Activated T-cell treated with anti-CD3 and anti-CD28 coated beads, Interleukin-2, amount 50 U/mL, for 24 hours (primary cell): ENCODE results near the gene OGDH.
"Not testable (repeated sequence)": the region's sequence is repeated elsewhere in the genome, so short reads cannot be mapped to it uniquely, and the experiment has no call there.

Experiments
- DNase-seq: peaks from one replicate; pipeline ENCODE4 v3.0.0-alpha.2; 2020
- H3K27ac Mint-ChIP-seq: 2 replicates; pipeline ENCODE4 v1.8.0; 2020; ENCODE audit warnings: mild to moderate bottlenecking, mixed read lengths
- H3K27me3 Mint-ChIP-seq: 2 replicates; pipeline ENCODE4 v1.8.0; 2020; ENCODE audit warnings: mixed read lengths
- H3K36me3 Mint-ChIP-seq: 2 replicates; pipeline ENCODE4 v1.8.0; 2020; ENCODE audit warnings: low read depth, mixed read lengths
- H3K4me1 Mint-ChIP-seq: 2 replicates; pipeline ENCODE4 v1.8.0; 2020; ENCODE audit warnings: low read depth, mixed read lengths
- H3K4me3 Mint-ChIP-seq: 2 replicates; pipeline ENCODE4 v1.8.0; 2020; ENCODE audit warnings: mild to moderate bottlenecking, moderate library complexity, mixed read lengths
- H3K9me3 Mint-ChIP-seq: 2 replicates; pipeline ENCODE4 v1.8.0; 2020; ENCODE audit warnings: mixed read lengths

OGDH gene

GRCh38 chr7:44606341-44607140, at the start of gene OGDH:
OGDH (plus strand) TSS chr7:44606627; CDS start chr7:44624344, 17,717 bp downstream.
- Mint-ChIP-seq H3K4me1 (peaks cover 42% of the 10 kb centered on the region), H3K27me3 (no peaks in the 10 kb centered on the region), H3K27ac (peak within 1 kb of the TSS; percentile 100), H3K9me3 (no peaks in the 10 kb centered on the region), H3K36me3 (peaks cover 30% of the 10 kb centered on the region), H3K4me3 (peak within 1 kb of the TSS; percentile 98)
- DNase-seq, result peak; percentile 100

DNA sequence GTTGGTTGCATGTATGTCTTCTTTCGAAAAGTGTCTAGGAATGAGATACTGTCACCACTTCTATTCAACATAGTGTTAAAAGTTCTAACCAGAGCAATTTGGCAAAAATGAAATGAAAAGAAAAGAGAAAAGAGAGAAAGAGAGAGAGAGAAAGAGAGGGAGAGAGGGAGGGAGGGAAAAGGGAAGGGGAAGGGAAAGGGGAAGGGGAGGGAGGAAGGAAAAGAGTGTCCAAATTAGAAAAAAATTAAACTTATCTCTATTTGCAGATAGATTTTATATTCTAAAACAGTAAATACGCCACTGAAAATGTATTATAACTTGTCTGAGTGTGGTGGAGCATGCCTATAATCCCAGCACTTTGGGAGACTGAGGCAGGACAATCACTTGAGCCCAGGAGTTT, 48.9 kb upstream of the OGDH start:
- no peak overlapping the region for H3K27ac Mint-ChIP-seq

GRCh38 chr7:44559485-44559884, 46.9 kb upstream of the OGDH start:
- no peaks in the 10 kb centered on the region for H3K4me1 Mint-ChIP-seq
- H3K9me3 Mint-ChIP-seq, result no peaks in the 10 kb centered on the region
- no peak for DNase-seq
- H3K27me3 Mint-ChIP-seq, result no peaks in the 10 kb centered on the region
- peak overlapping the region; percentile 33 for H3K27ac Mint-ChIP-seq
- peaks cover 15% of the 10 kb centered on the region for H3K36me3 Mint-ChIP-seq
- no peak overlapping the region for H3K4me3 Mint-ChIP-seq

More for the DNA sequence above, 48.9 kb upstream of the OGDH start:
- Mint-ChIP-seq H3K4me3 (no peak overlapping the region), H3K9me3 (no peaks in the 10 kb centered on the region), H3K27me3 (no peaks in the 10 kb centered on the region), H3K4me1 (no peaks in the 10 kb centered on the region), H3K36me3 (no peaks in the 10 kb centered on the region)
- no peak for DNase-seq

DNA sequence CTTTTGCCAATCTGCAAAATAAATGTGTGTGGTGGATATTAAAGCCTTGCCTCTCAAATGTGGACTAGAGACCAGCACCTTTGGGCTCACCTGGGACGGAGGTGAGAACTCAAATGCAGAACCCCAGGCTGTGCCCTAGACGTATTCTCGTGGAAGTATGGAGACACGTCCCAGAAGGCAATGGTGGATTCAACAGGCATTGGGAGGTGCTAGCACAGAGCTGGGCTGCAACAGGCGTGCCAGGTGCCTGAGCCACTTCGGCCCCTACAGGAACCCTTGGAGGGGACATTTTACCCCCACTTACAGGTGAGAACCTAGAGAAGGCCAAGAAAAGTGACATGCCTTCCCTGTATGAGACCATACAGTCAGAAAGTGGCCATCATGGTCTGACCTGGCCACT, 44.9 kb upstream of the OGDH start:
- Mint-ChIP-seq H3K9me3 (no peaks in the 10 kb centered on the region), H3K36me3 (peaks cover 33% of the 10 kb centered on the region), H3K4me3 (no peak overlapping the region), H3K27me3 (no peaks in the 10 kb centered on the region), H3K4me1 (peaks cover 6% of the 10 kb centered on the region), H3K27ac (no peak overlapping the region)
- no peak for DNase-seq

DNA sequence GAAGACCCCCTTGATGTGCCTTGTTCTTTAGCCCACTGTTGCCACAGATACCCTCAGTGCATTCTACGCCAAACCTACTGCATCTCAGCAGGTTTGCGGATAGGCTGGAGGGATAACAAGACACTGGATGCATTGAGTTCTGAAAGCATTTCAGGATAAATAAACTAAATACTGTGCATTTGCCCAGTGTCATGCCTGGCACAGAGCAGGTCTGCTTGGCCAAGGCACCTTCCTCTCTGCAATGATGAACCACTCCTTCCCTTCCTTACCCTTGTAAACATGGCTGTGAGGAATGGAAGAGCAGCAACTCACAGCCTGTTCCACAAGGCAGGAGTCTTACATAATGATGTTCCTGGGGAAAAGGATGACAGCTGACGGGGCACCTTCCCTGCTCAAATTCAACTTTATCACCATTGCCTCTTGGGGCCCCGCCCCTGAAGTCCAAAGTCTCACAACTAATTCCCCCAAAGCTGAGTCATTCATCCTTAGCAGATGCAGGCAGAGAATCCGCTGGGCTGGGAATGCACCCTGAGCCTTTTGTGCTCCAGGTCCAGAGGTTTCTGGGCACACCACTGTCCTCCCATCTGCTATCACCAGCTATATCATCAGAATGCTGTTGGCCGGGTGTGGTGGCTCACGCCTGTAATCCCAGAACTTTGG, 44.3 kb upstream of the OGDH start:
- DNase-seq, result no peak
- H3K27me3 Mint-ChIP-seq, result no peaks in the 10 kb centered on the region
- no peaks in the 10 kb centered on the region for H3K9me3 Mint-ChIP-seq
- peaks cover 6% of the 10 kb centered on the region for H3K4me1 Mint-ChIP-seq
- no peak overlapping the region for H3K4me3 Mint-ChIP-seq
- no peak overlapping the region for H3K27ac Mint-ChIP-seq
- H3K36me3 Mint-ChIP-seq, result peaks cover 38% of the 10 kb centered on the region

DNA sequence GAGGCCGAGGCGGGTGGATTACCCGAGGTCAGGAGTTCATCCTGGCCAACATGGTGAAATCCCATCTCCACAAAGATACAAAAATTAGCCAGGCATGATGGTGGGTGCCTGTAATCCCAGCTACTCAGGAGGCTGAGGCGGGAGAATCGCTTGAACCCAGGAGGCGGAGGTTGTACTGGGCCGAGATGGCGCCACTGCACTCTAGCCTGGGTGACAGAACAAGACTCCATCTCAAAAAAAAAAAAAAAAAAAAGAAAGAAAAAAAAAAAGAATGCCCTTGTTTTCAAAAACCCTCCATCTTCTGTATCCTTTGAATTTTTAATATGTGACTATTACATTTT, 43.8 kb upstream of the OGDH start:
- H3K4me3 Mint-ChIP-seq, H3K4me1 Mint-ChIP-seq, H3K27ac Mint-ChIP-seq, H3K9me3 Mint-ChIP-seq, H3K27me3 Mint-ChIP-seq, DNase-seq: not testable (repeated sequence)
- H3K36me3 Mint-ChIP-seq, result peaks cover 43% of the 10 kb centered on the region

- H3K36me3 Mint-ChIP-seq, result peaks cover 50% of the 10 kb centered on the region
- H3K9me3 Mint-ChIP-seq, result no peaks in the 10 kb centered on the region
- H3K4me1 Mint-ChIP-seq, result peaks cover 12% of the 10 kb centered on the region
- no peak for DNase-seq
- peak overlapping the region; percentile 41 for H3K27ac Mint-ChIP-seq
- no peak overlapping the region for H3K4me3 Mint-ChIP-seq
- no peaks in the 10 kb centered on the region for H3K27me3 Mint-ChIP-seq
These were observed 43.2 kb upstream of the OGDH start for GRCh38 chr7:44563171-44563679.

DNA sequence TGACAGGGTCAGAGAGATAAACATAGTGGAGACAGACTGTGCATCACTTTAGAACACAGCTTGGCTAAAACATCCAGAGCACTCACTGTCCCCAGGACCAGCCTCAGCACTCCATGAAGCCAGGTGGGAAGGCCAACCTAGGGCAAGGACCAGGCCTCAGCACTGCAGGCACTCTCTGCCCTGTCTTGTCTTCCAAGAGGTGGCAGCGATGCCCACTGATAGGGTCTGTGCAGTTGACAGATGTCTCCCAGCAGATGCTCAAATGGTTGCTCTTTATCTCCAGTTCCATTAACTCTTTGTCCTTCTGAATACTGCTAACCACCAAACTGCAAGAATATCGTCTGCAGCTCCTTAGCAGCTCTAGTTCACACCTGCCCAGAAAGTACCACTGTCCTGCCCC, 41.8 kb upstream of the OGDH start:
- H3K4me3 Mint-ChIP-seq, result no peak overlapping the region

GRCh38 chr7:44565097-44565794, 41.2 kb upstream of the OGDH start:
- peaks cover 70% of the 10 kb centered on the region for H3K36me3 Mint-ChIP-seq
- peak; percentile 81 for DNase-seq
- H3K9me3 Mint-ChIP-seq, result no peaks in the 10 kb centered on the region
- H3K27me3 Mint-ChIP-seq, result no peaks in the 10 kb centered on the region
- peak overlapping the region; percentile 70 for H3K27ac Mint-ChIP-seq
- peaks cover 26% of the 10 kb centered on the region for H3K4me1 Mint-ChIP-seq
- H3K4me3 Mint-ChIP-seq, result no peak overlapping the region

More for the DNA sequence above, 41.8 kb upstream of the OGDH start:
- Mint-ChIP-seq H3K27ac (peak overlapping the region; percentile 70), H3K36me3 (peaks cover 63% of the 10 kb centered on the region), H3K27me3 (no peaks in the 10 kb centered on the region), H3K9me3 (no peaks in the 10 kb centered on the region), H3K4me1 (peaks cover 21% of the 10 kb centered on the region)
- no peak for DNase-seq

- no peaks in the 10 kb centered on the region for H3K27me3 Mint-ChIP-seq
- no peak overlapping the region for H3K4me3 Mint-ChIP-seq
- H3K27ac Mint-ChIP-seq, result peak overlapping the region; percentile 70
- no peak for DNase-seq
- H3K36me3 Mint-ChIP-seq, result peaks cover 77% of the 10 kb centered on the region
- no peaks in the 10 kb centered on the region for H3K9me3 Mint-ChIP-seq
- peaks cover 26% of the 10 kb centered on the region for H3K4me1 Mint-ChIP-seq
These were observed 40.5 kb upstream of the OGDH start for GRCh38 chr7:44565795-44566559.

DNA sequence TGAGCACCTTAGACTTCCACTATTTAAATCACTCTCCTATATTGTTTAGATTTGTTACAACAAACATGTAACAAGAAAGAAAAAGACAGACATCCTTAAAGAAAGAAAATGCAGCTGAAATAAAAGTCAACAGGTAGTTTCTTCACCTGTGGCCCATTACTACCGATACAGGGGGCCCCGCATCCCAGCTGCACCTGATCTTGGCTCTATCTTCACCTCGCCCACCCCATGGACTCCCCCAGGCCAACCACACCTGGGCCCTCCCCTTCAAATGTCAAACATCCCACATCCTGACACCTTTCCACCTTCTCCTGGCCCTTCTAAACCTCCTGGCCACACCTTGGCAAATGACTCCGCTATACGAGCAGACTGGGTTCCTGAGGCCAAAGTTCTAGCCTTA, 39.7 kb upstream of the OGDH start:
- Mint-ChIP-seq H3K4me1 (peaks cover 31% of the 10 kb centered on the region), H3K9me3 (no peaks in the 10 kb centered on the region), H3K27ac (peak overlapping the region; percentile 8), H3K36me3 (peaks cover 84% of the 10 kb centered on the region), H3K27me3 (no peaks in the 10 kb centered on the region), H3K4me3 (no peak overlapping the region)
- DNase-seq, result no peak

DNA sequence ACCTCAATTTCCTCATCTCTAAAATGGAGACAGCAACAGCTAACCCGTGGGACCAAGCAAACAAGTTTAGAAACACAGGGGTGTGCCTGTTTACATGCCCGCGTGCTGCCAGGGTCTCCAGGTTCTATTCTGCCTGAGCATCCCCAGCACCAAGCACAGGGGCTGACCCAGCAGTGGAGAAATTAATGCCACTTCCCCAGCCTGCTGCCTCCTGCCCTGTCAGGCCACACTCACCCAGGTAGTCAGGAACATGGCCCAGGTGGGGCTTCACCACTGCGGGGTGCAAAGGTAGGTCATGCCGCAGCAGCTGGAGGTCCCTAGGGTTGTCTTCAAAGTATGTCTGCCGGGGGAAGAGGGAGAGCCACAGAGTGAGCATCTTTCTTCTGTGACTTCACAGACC, 38.5 kb upstream of the OGDH start:
- no peak for DNase-seq
- H3K27me3 Mint-ChIP-seq, result no peaks in the 10 kb centered on the region
- H3K9me3 Mint-ChIP-seq, result no peaks in the 10 kb centered on the region
- H3K4me1 Mint-ChIP-seq, result peaks cover 42% of the 10 kb centered on the region
- H3K27ac Mint-ChIP-seq, result peak overlapping the region; percentile 64
- H3K36me3 Mint-ChIP-seq, result peaks cover 96% of the 10 kb centered on the region
- no peak overlapping the region for H3K4me3 Mint-ChIP-seq

DNA sequence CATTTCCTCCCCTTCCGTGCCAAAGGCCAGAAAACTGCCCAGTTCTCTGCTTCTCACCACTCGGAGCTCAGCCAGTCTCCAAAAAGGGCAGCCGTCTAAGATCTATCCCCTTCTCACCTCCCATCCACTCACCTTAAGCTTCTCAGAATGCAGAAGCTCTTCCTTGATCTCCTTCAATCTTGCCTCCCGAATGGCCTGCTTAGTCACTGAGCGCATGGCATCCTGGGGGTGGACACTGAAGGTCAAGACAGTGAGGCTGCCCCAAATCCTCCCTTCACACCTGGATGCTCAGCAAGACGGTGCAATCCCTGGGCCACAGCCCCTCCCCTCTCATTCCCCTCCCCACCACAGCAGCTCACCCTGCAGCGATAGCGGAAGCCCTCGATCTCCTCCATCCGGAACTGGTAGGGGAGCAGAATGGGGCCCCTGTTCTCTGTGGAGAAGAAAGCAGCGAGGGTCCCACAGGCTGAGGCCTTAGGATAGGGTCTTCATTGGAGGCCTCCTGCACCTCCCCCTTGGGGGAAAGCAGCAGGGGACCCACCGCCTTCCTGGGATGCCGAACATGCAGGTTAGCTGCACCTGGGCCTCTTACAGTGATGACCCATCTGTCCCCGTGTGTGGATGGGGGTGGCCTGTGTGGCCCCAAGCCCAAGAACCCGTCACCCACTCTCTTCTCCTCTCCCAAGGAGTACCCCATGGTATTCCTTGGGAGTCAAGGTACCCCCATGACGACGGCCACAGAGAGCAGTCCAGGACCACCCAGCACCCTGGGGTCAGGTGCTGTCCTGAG, 37.5 kb upstream of the OGDH start:
- Mint-ChIP-seq H3K36me3 (peaks cover 97% of the 10 kb centered on the region), H3K4me3 (no peak overlapping the region), H3K9me3 (no peaks in the 10 kb centered on the region), H3K4me1 (peaks cover 44% of the 10 kb centered on the region), H3K27me3 (no peaks in the 10 kb centered on the region), H3K27ac (peak overlapping the region; percentile 62)
- no peak for DNase-seq
